GM21529 (cell line): ENCODE measurements around the gene TRPC3.
"Not testable (repeated sequence)": the region's sequence is repeated elsewhere in the genome, so short reads cannot be mapped to it uniquely, and the experiment has no call there.

Source experiments
- ATAC-seq: cut with Tn5 transposase; IDR thresholded peaks from one replicate; pipeline ENCODE4 v1.9.1; 2021; ENCODE audit not compliant: unreplicated experiment

TRPC3 gene

GRCh38 chr4:121950212-121950679, 1.6 kb downstream of the TRPC3 start:
- peak; percentile 91 for ATAC-seq

- ATAC-seq = no peak
These were observed 5.2 kb downstream of the TRPC3 start for GRCh38 chr4:121946644-121947043.

- peak; percentile 92 for ATAC-seq
These were observed 7.9 kb downstream of the TRPC3 start for GRCh38 chr4:121943941-121944340.

- no peak for ATAC-seq
These were observed 12.2 kb downstream of the TRPC3 start for GRCh38 chr4:121939690-121940089.

GRCh38 chr4:121938282-121939092, 13.4 kb downstream of the TRPC3 start:
- no peak for ATAC-seq

GRCh38 chr4:121936101-121936500, 15.8 kb downstream of the TRPC3 start:
- ATAC-seq = no peak

GRCh38 chr4:121934635-121935034, 17.2 kb downstream of the TRPC3 start:
- ATAC-seq = no peak

- ATAC-seq = no peak
These were observed 19.5 kb downstream of the TRPC3 start for GRCh38 chr4:121932212-121932974.

- ATAC-seq = no peak
These were observed 21.6 kb downstream of the TRPC3 start for GRCh38 chr4:121930304-121930703.

- ATAC-seq = no peak
These were observed 23.9 kb downstream of the TRPC3 start for GRCh38 chr4:121927948-121928347.

GRCh38 chr4:121926490-121926889, 25.4 kb downstream of the TRPC3 start:
- not testable (repeated sequence) for ATAC-seq

GRCh38 chr4:121923306-121923705, 28.6 kb downstream of the TRPC3 start:
- ATAC-seq = no peak

GRCh38 chr4:121913667-121914066, 38.2 kb downstream of the TRPC3 start:
- no peak for ATAC-seq

- no peak for ATAC-seq
These were observed 43.5 kb downstream of the TRPC3 start for GRCh38 chr4:121908346-121908745.

GRCh38 chr4:121900132-121900983, 51.5 kb downstream of the TRPC3 start:
- ATAC-seq = peak; percentile 96

- no peak for ATAC-seq
These were observed 53.7 kb downstream of the TRPC3 start for GRCh38 chr4:121898150-121898549.

GRCh38 chr4:121888134-121888533, 63.7 kb downstream of the TRPC3 start:
- ATAC-seq = no peak

- ATAC-seq = no peak
These were observed 66.7 kb downstream of the TRPC3 start for GRCh38 chr4:121885115-121885514.

GRCh38 chr4:121881158-121881557, 70.7 kb downstream of the TRPC3 start:
- ATAC-seq = no peak

- ATAC-seq = no peak
These were observed 72.7 kb downstream of the TRPC3 start for GRCh38 chr4:121879135-121879534.
